ENCODE results near the gene PLA2G12B.
"Not testable (repeated sequence)": the region's sequence is repeated elsewhere in the genome, so short reads cannot be mapped to it uniquely, and the experiment has no call there.

PLA2G12B gene

GRCh38 chr10:72954596-72955554 is at the start of gene PLA2G12B:
Gene PLA2G12B (minus strand): TSS chr10:72954806. CDS start chr10:72954685, 121 bp downstream.
- H3K4me1 Mint-ChIP-seq, result no peaks in the 10 kb centered on the region
- H3K36me3 Mint-ChIP-seq, result no peaks in the 10 kb centered on the region
- no peak within 1 kb of the TSS for H3K4me3 Mint-ChIP-seq
- no peak within 1 kb of the TSS for H3K27ac Mint-ChIP-seq
- no peaks in the 10 kb centered on the region for H3K9me3 Mint-ChIP-seq
- H3K27me3 Mint-ChIP-seq, result peaks cover 8% of the 10 kb centered on the region

- H3K4me1 Mint-ChIP-seq, result no peaks in the 10 kb centered on the region
- no peaks in the 10 kb centered on the region for H3K27me3 Mint-ChIP-seq
- no peak overlapping the region for H3K4me3 Mint-ChIP-seq
- H3K27ac Mint-ChIP-seq, result no peak overlapping the region
- no peaks in the 10 kb centered on the region for H3K9me3 Mint-ChIP-seq
- H3K36me3 Mint-ChIP-seq, result peaks cover 24% of the 10 kb centered on the region
Measured at GRCh38 chr10:73003822-73004221, 49.2 kb upstream of the PLA2G12B start.

- Mint-ChIP-seq H3K27me3 (no peaks in the 10 kb centered on the region), H3K27ac (no peak overlapping the region), H3K4me3 (no peak overlapping the region), H3K4me1 (no peaks in the 10 kb centered on the region), H3K9me3 (no peaks in the 10 kb centered on the region), H3K36me3 (peaks cover 17% of the 10 kb centered on the region)
Measured at GRCh38 chr10:73000973-73001372, 46.4 kb upstream of the PLA2G12B start.

GRCh38 chr10:72997099-72997498 is 42.5 kb upstream of the PLA2G12B start:
- H3K9me3 Mint-ChIP-seq, result no peaks in the 10 kb centered on the region
- no peak overlapping the region for H3K4me3 Mint-ChIP-seq
- no peaks in the 10 kb centered on the region for H3K4me1 Mint-ChIP-seq
- peaks cover 28% of the 10 kb centered on the region for H3K36me3 Mint-ChIP-seq
- no peak overlapping the region for H3K27ac Mint-ChIP-seq
- no peaks in the 10 kb centered on the region for H3K27me3 Mint-ChIP-seq

- not testable (repeated sequence) for H3K4me3 Mint-ChIP-seq, H3K27me3 Mint-ChIP-seq, H3K9me3 Mint-ChIP-seq, H3K27ac Mint-ChIP-seq, H3K4me1 Mint-ChIP-seq
- peaks cover 25% of the 10 kb centered on the region for H3K36me3 Mint-ChIP-seq
Measured at GRCh38 chr10:72995459-72995858, 40.9 kb upstream of the PLA2G12B start.

- H3K4me3 Mint-ChIP-seq, H3K4me1 Mint-ChIP-seq, H3K27ac Mint-ChIP-seq, H3K27me3 Mint-ChIP-seq, H3K9me3 Mint-ChIP-seq: not testable (repeated sequence)
- H3K36me3 Mint-ChIP-seq, result peaks cover 20% of the 10 kb centered on the region
Measured at GRCh38 chr10:72989771-72990170, 35.2 kb upstream of the PLA2G12B start.

- not testable (repeated sequence) for H3K27ac Mint-ChIP-seq, H3K4me3 Mint-ChIP-seq, H3K27me3 Mint-ChIP-seq, H3K4me1 Mint-ChIP-seq
- H3K9me3 Mint-ChIP-seq, result peaks cover 19% of the 10 kb centered on the region
- peaks cover 11% of the 10 kb centered on the region for H3K36me3 Mint-ChIP-seq
Measured at GRCh38 chr10:72984618-72985017, 30.0 kb upstream of the PLA2G12B start.

GRCh38 chr10:72981882-72982529 is 27.4 kb upstream of the PLA2G12B start:
- Mint-ChIP-seq H3K4me1 (no peaks in the 10 kb centered on the region), H3K4me3 (no peak overlapping the region), H3K36me3 (peaks cover 20% of the 10 kb centered on the region), H3K27me3 (peaks cover 12% of the 10 kb centered on the region), H3K27ac (no peak overlapping the region), H3K9me3 (peaks cover 42% of the 10 kb centered on the region)

- Mint-ChIP-seq H3K4me1 (no peaks in the 10 kb centered on the region), H3K27me3 (peaks cover 12% of the 10 kb centered on the region), H3K36me3 (peaks cover 21% of the 10 kb centered on the region), H3K27ac (no peak overlapping the region), H3K4me3 (no peak overlapping the region), H3K9me3 (peaks cover 44% of the 10 kb centered on the region)
Measured at GRCh38 chr10:72981028-72981881, 26.6 kb upstream of the PLA2G12B start.

GRCh38 chr10:72980348-72980747 is 25.7 kb upstream of the PLA2G12B start:
- Mint-ChIP-seq H3K4me1 (no peaks in the 10 kb centered on the region), H3K36me3 (peaks cover 21% of the 10 kb centered on the region), H3K27ac (no peak overlapping the region), H3K9me3 (peaks cover 48% of the 10 kb centered on the region), H3K27me3 (peaks cover 18% of the 10 kb centered on the region), H3K4me3 (no peak overlapping the region)

GRCh38 chr10:72979709-72980108 is 25.1 kb upstream of the PLA2G12B start:
- H3K27ac Mint-ChIP-seq, result no peak overlapping the region
- H3K9me3 Mint-ChIP-seq, result peaks cover 53% of the 10 kb centered on the region
- peaks cover 21% of the 10 kb centered on the region for H3K27me3 Mint-ChIP-seq
- no peak overlapping the region for H3K4me3 Mint-ChIP-seq
- peaks cover 21% of the 10 kb centered on the region for H3K36me3 Mint-ChIP-seq
- no peaks in the 10 kb centered on the region for H3K4me1 Mint-ChIP-seq

GRCh38 chr10:72976886-72977285 is 22.3 kb upstream of the PLA2G12B start:
- Mint-ChIP-seq H3K27me3 (peaks cover 21% of the 10 kb centered on the region), H3K4me1 (no peaks in the 10 kb centered on the region), H3K4me3 (no peak overlapping the region), H3K36me3 (peaks cover 21% of the 10 kb centered on the region), H3K9me3 (peaks cover 44% of the 10 kb centered on the region), H3K27ac (no peak overlapping the region)

- Mint-ChIP-seq H3K27me3 (peaks cover 8% of the 10 kb centered on the region), H3K9me3 (no peaks in the 10 kb centered on the region), H3K27ac (no peak overlapping the region)
Measured at GRCh38 chr10:72956001-72956400, 1.4 kb upstream of the PLA2G12B start.

GRCh38 chr10:72954230-72954595 is 393 bp downstream of the PLA2G12B start:
- Mint-ChIP-seq H3K27ac (no peak overlapping the region), H3K4me3 (no peak overlapping the region), H3K36me3 (no peaks in the 10 kb centered on the region), H3K9me3 (no peaks in the 10 kb centered on the region), H3K4me1 (no peaks in the 10 kb centered on the region), H3K27me3 (peaks cover 8% of the 10 kb centered on the region)

More at GRCh38 chr10:72956001-72956400, 1.4 kb upstream of the PLA2G12B start:
- H3K4me3 Mint-ChIP-seq, result no peak overlapping the region
- H3K4me1 Mint-ChIP-seq, result no peaks in the 10 kb centered on the region
- no peaks in the 10 kb centered on the region for H3K36me3 Mint-ChIP-seq

GRCh38 chr10:72953687-72954086 is 919 bp downstream of the PLA2G12B start:
- Mint-ChIP-seq H3K9me3 (no peaks in the 10 kb centered on the region), H3K27me3 (peaks cover 9% of the 10 kb centered on the region), H3K36me3 (no peaks in the 10 kb centered on the region), H3K27ac (no peak overlapping the region), H3K4me3 (no peak overlapping the region), H3K4me1 (no peaks in the 10 kb centered on the region)

All from activated naive CD4-positive, alpha-beta T cell treated with anti-CD3 and anti-CD28 coated beads, Interleukin-2, amount 50 U/mL, for 24 hours (primary cell).